ENCODE measurements around the gene BID.

The BID gene

GRCh38 chr22:17732251-17732854, 41.9 kb downstream of the BID start:
- DNase-seq: no peak

DNA sequence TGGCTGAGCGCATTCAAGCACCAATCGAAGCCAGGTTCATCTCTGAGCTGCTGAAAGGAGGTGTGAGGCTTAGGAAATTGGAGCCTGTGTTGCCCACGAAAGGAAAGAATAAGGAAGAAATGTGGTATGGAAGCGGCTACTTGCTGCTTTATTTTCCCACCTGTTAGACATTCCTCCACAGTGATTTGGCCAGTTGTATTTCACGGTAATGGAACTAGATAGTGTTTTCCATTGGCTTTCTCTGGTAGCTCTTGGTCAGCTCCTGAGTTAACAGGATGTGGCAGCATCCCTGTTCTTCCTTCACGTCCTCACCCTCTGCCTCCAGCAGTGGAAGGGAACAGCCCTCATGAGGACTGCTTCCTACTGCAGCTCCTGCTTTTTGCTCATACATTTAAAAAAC, 44.7 kb downstream of the BID start:
- no peak for DNase-seq

GRCh38 chr22:17728786-17729185, 45.5 kb downstream of the BID start:
- DNase-seq: no peak

DNA sequence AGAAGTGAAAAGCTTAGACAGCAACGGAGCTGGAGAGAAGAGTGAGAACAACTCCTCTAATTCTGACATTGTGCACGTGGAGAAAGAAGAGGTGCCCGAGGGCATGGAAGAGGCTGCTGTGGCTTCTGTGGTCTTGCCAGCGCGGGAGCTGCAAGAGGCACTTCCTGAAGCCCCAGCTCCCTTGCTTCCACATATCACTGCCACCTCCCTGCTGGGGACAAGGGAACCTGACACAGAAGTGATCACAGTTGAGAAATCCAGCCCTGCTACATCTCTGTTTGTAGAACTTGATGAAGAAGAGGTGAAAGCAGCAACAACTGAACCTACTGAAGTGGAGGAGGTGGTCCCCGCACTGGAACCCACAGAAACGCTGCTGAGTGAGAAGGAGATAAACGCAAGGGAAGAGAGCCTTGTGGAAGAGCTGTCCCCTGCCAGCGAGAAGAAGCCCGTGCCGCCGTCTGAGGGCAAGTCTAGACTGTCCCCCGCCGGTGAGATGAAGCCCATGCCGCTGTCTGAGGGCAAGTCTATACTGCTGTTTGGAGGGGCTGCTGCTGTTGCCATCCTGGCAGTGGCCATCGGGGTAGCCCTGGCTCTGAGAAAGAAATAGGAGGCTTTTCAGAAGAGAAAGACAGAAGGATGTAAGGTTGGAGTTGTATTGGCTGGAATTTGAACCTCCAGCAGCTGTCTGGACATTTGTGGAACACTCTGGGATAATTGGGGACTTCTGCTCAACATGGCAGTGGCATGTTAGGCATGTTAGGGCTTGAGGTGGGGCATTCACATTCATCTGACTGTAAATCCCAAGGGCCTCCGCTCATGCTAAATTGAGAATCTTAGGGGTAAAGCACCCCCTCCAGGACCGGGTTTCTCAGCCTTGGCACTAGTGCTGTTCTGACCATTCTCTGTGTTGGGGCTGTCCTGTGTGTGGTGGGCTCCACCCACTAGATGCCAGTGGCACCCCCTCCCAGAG, 47.1 kb downstream of the BID start:
- DNase-seq: no peak

DNA sequence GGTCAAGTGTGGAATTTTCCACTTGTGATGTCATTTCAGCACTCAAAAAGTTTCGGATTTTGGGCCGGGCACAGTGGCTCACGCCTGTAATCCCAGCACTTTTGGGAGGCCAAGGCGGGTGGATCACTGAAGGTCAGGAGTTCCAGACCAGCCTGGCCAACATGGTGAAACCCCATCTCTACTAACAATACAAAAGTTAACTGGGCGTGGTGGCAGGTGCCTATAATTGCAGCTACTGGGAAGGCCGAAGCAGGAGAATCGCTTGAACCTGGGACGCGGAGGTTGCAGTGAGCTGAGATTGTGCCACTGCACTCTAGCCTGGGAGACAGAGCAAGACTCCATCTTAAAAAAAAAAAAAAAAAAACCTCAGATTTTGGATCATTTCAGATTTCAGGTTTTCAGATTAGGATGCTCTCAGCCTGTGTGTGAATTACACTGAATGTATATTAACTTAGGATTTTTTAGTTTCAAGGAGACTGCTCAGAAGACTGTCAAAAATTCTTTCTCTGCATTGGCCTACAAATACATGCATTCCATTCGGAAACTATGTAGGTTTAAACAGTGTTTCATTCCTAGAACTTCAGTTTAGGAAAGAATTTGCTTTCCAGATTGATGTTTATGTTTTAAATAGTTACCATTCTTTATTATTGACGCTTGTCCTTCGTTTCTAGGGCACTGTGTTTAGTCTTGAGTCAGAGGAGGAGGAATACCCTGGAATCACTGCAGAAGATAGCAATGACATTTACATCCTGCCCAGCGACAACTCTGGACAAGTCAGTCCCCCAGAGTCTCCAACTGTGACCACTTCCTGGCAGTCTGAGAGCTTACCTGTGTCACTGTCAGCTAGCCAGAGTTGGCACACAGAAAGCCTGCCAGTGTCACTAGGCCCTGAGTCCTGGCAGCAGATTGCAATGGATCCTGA, 48.0 kb downstream of the BID start:
- DNase-seq: no peak

GRCh38 chr22:17725500-17725796, 48.8 kb downstream of the BID start:
- no peak for DNase-seq

- DNase-seq: no peak
These were observed 49.4 kb downstream of the BID start for GRCh38 chr22:17724678-17725499.

GRCh38 chr22:17724241-17724640, 50.0 kb downstream of the BID start:
- no peak for DNase-seq

DNA sequence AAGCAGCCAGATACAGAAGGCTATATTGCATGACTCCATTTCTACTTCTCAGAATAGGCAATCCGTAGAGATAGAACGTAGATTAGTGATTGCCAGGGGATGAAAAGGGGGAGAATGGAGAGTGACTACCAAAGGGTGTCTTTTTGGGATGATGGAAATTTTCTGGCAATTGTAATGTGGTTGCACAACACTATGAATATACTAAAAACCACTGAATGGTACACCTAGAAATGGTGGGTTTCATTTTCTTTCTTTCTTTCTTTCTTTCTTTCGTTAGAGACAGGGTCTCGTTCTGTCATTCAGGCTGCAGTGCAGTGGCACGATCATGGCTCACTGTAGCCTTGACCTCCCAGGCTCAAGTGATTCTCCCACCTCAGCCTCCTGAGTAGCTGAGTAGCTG, 54.4 kb downstream of the BID start:
- DNase-seq: no peak

- DNase-seq: no peak
These were observed 56.6 kb downstream of the BID start for GRCh38 chr22:17717708-17718107.

DNA sequence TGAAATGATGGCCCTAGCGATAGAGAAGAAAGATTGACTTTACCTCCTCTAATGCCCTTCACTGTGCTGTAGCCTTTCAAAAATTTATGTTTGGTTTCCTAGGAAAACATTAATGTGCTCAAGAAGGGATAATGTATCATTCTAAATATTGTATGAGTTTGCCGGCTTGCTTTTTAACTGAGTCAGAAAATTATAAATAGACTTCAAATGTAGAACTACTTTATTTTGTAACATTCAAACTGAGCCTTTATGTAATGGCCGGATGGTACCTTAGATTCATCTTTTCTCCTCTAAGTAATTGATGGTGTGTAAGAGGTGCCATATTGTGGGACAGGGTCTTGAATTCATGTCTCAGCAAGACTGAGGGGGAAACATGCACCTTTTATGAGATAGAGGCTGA, 57.7 kb downstream of the BID start:
- DNase-seq: no peak

DNA sequence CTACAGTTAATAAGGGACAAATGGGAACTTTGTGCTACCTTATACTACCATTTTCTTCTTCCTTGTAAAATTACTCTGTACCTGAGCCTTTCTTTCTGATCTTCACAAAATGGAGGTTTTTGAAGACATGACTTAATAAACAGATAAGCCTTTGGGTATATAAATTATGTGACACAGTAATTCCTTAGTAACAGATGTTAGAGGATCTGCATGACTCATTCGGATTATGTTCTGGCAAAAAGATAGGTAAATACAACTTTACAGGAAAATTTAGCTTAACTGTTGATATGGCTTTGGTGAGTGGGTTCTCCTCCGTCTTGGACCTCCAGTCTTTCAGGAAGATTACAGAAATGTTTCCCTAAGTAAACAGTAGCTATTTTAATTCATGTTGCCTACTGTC, 61.8 kb downstream of the BID start:
- no peak for DNase-seq

GRCh38 chr22:17710023-17710422, 64.2 kb downstream of the BID start:
- no peak for DNase-seq

DNA sequence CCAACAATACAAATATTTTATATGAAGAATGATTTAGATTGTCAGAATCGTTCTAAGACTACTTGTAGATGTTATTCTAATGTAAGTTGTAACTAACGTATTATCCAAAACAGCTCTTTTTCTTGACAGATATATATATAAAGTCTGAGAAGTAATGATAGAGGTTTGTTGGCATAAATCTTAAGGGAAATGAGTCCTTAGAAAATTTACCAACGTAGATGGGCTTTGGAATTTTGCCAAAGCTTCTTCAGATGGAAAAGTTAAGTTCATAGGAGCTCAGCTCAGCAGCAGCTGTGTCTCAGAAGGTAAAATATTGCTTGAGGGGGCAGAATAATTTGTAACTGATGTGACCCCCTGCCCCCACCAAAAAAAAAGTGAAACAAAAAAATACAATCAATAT, 66.7 kb downstream of the BID start:
- DNase-seq: no peak

DNA sequence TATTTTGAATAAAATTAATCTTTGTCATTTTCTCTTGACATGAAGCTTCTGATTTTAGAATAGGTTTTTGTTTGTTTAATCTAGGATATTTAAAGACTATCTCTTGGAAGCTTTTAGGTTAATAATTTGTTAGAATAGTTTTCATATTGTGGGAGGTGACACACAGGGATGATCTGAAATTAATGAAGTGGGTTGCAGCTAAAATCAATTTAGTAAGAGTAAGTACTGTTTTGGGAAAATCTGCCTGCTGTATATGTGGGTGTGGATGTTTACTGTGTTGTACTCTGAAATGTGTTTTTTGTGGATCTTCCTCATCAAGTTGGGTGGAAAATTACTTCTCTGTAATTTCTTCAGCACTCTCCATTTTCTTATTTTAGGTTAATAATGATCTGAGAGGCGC, 67.3 kb downstream of the BID start:
- DNase-seq: no peak

DNA sequence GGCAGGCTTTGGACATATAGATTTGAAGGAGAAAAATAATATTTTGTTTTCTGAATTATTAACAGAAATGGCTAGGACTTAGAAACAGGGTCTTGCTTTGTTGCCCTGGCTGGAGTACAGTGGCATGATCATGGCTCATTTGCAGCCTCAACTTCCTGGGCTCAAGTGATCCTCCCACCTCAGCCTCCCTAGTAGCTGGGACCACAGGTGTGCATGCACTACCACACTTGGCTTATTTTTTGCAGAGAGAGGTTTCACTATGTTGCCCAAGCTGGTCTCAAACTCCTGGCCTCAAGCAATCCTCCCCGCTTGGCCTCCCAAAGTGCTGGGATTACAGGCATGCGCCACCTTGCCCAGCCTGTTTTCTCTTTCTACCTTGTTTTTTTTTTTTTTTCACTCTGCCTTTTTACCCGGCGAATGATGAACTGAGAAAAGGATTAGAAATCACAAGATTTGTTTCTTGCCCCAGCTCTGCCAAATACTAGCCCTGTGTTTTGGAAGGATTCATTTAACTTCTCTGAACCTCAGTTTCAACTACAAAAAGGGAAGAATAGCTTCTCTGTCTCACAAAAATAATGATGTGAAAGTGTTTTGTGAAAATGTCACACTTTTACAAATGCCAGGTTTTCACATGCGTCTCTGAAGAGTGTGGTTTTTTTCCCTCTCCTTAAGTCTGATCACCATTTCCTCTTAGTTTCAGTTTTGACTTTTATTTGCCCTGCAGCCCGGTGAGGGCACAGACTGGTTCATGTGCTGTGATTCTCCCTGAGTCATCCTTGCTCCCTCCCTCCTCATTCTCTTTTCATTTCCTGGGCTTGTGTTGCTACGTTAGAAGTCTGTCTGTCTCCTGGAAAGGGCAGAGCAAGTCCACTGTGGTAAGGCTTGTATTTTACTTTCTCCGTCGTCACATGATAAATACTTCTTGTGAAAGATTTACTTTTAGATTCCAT, 68.0 kb downstream of the BID start:
- peak; percentile 32 for DNase-seq

DNA sequence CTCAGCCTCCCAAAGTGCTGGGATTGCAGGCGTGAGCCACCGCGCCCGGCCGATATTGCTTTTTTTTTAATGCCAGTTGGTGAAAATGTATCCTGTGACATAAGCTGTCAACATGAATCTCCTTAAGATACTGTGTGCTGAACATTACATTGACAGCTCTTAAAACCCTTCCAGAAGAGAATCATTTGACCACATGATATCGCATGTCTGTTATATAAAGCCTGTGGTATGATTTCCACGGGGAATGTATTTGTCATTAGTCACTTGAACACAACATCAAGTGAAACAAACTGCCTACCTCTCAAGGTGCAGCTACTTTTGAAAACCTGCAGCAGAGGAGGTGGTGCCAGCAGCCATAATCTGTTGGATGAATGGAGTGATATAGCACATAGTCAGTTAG, 68.7 kb downstream of the BID start:
- DNase-seq: no peak

GRCh38 chr22:17703811-17704210, 70.5 kb downstream of the BID start:
- DNase-seq: no peak

DNA sequence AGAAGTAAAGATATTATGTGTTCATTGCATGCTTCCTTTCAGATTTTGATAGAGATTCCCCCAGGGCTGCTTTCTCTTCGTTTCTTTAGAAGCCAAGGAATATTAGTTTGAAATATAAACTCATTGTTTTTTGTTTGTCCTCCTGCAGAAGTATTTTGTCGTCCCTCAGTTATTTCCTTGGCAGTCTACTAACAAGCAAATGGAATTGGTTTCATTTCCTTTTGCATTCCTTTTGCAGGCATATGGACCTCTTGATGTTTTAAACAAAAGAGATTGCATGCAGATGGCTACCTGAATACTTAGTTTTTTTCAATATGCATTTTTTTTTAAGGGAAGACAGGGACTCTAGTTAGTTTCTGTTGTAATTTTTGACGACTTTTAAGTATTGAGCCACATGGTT, 73.5 kb downstream of the BID start:
- no peak for DNase-seq

DNA sequence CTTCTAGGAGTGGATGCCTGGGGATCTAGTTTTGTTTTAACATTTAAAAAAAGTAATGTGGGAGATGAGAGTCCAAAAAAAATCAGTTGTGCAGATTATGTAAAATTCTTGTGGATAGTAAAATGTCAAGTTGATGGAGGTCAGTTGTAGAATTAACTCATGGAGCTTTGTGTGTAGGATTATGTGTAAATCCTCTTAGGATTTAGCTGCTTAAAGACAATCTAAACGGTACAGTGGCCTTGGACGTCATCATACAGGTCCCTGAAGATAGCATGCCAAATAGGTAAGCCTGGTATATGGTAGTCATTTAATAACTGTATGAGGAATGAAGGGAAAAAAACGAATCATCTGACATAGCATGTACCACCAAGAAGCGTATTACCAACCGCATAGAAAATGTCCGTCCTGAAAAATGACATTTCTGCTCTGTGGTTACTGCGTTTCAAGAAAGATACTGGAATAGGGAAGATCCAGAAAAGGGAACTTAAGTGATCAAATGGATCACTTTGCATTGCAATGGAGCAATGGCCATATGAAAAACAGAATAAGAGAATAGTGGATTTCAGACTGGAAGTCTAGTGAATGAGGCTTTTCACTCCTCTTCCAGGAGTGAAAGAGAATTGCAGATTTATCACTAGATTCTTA, 74.5 kb downstream of the BID start:
- DNase-seq: no peak

- no peak for DNase-seq
These were observed 75.3 kb downstream of the BID start for GRCh38 chr22:17698948-17699347.
